Thyroid gland (tissue), 4 donors: Measurements from ENCODE around the gene CRY2. TPM values are rescaled to one million over a fixed set of nuclear protein-coding genes. Genes with fewer than 3 reads are reported as not detected.

Experiments
- DNase-seq, 2 donors: peaks; one replicate each; pipeline ENCODE4 v3.0.0-alpha.2; 2019
- H3K27ac ChIP-seq, 3 donors: fragments of 200-600 bp; sonication (generic); 1 replicate in 2 of 3; 2 replicates in 1 of 3; pipeline ENCODE4 v1.5.1; 2016 to 2019; ENCODE audit warnings: mild to moderate bottlenecking in 1 of 3, moderate library complexity in 1 of 3
- H3K27me3 ChIP-seq: fragments of 200-600 bp; sonication (generic); one replicate; pipeline ENCODE4 v1.5.1; 2019
- H3K36me3 ChIP-seq, 2 donors: fragments of 200-600 bp; sonication (generic); one replicate each; pipeline ENCODE4 v1.5.1; 2016 to 2019
- H3K4me1 ChIP-seq, 2 donors: fragments of 200-600 bp; sonication (generic); one replicate each; pipeline ENCODE4 v1.5.1; 2017 to 2019
- H3K4me3 ChIP-seq, 3 donors: fragments of 200-600 bp; sonication (generic); replicated peaks in 1 of 3; 1 replicate in 2 of 3; 2 replicates in 1 of 3; pipeline ENCODE4 v1.5.1; 2016; ENCODE audit warnings: mild to moderate bottlenecking in 1 of 3
- H3K9me3 ChIP-seq: fragments of 200-600 bp; sonication (generic); one replicate; pipeline ENCODE4 v1.5.1; 2017
- POLR2A ChIP-seq, 2 donors: fragments of 450-650 bp; IDR thresholded peaks; one replicate each; pipeline ENCODE4 v1.6.1; 2017; ENCODE audit warnings: antibody characterized with exemption in 2 of 2, mild to moderate bottlenecking in 2 of 2, moderate library complexity in 1 of 2
- WGBS, 2 donors: methylation state at CpG; one replicate each; pipeline ENCODE4 v1.1.5; 2017; 5-methylcytosine and 5-hydroxymethylcytosine counted together
- intact Hi-C: fragments of 100-400 bp; cut with DNase I; formaldehyde crosslinking; loops from one replicate; pipeline ENCODE4 v1.15.1; 2023
- total RNA-seq, 4 donors: library from RNA; depleted of rRNA; stranded (reverse); fragments of >200 nt; gene quantifications; one replicate each; pipeline ENCODE4 v1.2.3, GENCODE V29; 2016
- TF ChIP-seq, protein P1 (sequence below), 6 experiments: fragments of 200-600 bp in 3 of 6; fragments of 450-650 bp in 3 of 6; sonication (generic) in 3 of 6; IDR thresholded peaks; one replicate each; pipeline ENCODE4 v1.5.1; 2016 to 2019; ENCODE audit warnings: antibody characterized with exemption in 6 of 6, mild to moderate bottlenecking in 2 of 6, inconsistent platforms in 1 of 6, moderate library complexity in 1 of 6

Gene CRY2
- total RNA-seq, 4 donors from 2014 or later: 49.5 to 117 (median 57.8) TPM

DNA sequence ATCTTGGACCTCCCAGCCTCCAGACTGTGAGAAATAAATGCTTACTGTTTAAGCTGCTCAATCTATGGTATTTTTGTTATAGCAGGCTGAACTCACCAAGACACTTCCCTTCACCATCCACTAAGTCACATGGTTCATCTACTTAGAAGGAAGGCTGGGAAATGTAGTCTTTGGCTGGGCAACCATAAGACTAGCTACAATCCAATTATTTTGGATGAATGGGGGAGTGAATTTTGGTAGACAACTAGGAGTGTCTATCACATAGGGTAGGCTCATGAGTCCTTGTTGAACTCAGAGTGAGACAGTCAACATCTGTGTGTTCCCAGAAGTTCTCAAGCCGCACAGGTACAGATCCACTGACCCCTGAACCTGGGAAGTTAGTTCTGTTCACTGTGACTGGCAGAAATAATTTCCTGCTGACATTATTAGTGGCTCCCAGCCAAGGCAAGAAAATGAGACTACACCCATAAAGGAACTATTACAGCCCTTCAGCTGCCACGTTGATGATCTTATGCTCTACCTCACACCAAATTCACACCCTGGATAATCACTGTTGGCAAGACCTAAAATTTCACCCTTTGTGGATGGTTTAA, 45.5 kb upstream of the CRY2 start:
- no peak overlapping the region for H3K4me3 ChIP-seq
- H3K27me3 ChIP-seq: no peaks in the 10 kb centered on the region
- H3K27ac ChIP-seq: no peak overlapping the region
- DNase-seq: no peak
- no peaks in the 10 kb centered on the region for H3K9me3 ChIP-seq
- 79 to 87% methylated on average over 2 of the region's 2 CpGs for WGBS, 2 donors
- no peaks in the 10 kb centered on the region for H3K36me3 ChIP-seq
- intact Hi-C loops: loop anchor here (10.0 kb wide), 1 partner anchor 113 kb away; the partner anchor contains the start of gene PEX16
- H3K4me1 ChIP-seq: peaks cover 14 to 18% of the 10 kb centered on the region in 2 donors
- TF ChIP-seq, protein P1, sequence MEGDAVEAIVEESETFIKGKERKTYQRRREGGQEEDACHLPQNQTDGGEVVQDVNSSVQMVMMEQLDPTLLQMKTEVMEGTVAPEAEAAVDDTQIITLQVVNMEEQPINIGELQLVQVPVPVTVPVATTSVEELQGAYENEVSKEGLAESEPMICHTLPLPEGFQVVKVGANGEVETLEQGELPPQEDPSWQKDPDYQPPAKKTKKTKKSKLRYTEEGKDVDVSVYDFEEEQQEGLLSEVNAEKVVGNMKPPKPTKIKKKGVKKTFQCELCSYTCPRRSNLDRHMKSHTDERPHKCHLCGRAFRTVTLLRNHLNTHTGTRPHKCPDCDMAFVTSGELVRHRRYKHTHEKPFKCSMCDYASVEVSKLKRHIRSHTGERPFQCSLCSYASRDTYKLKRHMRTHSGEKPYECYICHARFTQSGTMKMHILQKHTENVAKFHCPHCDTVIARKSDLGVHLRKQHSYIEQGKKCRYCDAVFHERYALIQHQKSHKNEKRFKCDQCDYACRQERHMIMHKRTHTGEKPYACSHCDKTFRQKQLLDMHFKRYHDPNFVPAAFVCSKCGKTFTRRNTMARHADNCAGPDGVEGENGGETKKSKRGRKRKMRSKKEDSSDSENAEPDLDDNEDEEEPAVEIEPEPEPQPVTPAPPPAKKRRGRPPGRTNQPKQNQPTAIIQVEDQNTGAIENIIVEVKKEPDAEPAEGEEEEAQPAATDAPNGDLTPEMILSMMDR (IDR thresholded peaks at IDR 0.05): no peak
- no peak for TF ChIP-seq POLR2A (IDR thresholded peaks at IDR 0.05)

DNA sequence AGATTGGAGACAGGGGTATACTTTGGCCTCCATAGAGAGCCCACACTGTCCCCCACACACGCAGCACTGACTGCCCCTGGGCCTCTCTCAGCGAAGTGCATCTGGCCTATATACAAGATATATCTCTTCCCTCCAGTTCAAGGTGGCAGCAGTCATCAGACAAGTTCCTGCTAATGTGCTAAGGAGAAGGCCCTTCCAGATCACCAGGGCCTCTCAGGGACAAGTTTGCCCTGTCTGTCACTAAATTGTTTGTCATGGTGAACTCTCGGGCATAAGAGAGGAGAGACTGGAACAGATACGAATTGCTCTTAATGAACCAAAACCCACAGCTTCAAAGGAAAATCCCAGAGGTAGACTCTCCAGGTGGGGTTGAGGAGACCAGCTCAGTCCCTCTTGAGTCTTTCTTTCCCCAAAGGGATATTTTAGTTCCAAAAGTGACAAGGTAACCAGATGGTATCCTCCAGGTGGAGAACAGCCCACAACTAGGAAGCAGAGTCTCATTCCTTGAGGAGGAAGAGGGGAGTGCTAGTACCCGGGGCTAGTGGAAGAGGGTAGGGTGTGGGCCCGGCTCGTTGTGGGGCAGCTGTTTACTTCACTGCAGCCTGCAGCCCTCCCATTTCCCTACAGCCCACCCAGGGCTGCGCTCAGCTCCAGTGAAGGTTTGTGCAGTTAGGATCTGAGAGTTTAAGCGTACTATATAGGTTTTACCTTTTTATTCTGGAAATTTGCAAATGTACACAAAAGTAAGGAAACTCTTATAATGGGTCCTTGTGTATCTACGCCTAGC, 44.6 kb upstream of the CRY2 start:
- no peak for DNase-seq
- no peak for TF ChIP-seq POLR2A (IDR thresholded peaks at IDR 0.05)
- TF ChIP-seq, protein P1 (IDR thresholded peaks at IDR 0.05): no peak
- 98 to 100% methylated on average over 9 to 10 of the region's 10 CpGs for WGBS, 2 donors
- no peaks in the 10 kb centered on the region for H3K9me3 ChIP-seq
- H3K4me1 ChIP-seq: peaks cover 20 to 27% of the 10 kb centered on the region in 2 donors
- H3K27ac ChIP-seq: no peak overlapping the region
- no peaks in the 10 kb centered on the region for H3K36me3 ChIP-seq
- no peaks in the 10 kb centered on the region for H3K27me3 ChIP-seq
- H3K4me3 ChIP-seq: no peak overlapping the region
- intact Hi-C loops: loop anchor here (10.0 kb wide), 1 partner anchor 112 kb away; the partner anchor contains the start of gene PEX16

DNA sequence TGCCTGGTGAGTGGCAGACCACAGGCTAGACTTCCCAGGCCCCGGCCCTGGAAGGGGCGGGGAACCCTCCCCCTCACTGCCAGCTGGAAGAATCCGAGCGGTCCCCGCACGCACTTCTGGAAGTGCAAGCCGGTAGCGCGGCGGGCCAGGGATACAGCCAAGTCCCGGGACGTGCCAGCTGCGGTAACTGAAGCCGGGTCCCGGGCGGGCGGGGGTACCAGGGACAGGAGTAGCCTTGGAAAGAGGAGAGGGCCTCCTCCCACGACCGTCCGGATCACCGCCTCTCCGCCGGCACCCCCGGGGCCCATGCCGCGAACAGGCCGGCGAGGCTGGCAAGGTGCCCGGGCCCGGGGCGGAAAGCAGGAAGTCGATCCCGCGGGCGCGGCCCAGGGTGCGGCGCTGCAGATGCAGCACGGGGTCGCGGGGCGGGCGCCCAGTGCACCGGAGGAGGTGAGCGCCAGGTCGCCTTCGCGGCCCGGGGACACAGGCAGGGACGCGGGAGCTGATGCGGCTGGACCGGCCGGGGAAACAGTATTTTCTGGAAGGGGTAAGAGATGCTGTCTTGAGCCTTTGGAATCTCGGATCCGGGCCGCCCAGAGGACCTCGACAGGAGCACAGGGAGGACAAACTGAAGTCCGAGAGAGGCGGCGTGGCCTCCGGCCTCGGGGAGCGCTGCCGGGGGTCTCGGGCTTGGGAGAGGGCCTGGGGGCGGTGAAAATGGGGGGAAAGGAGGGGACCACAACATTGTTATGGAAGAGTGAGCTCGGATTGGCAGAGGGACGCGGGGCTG, 43.1 kb upstream of the CRY2 start:
- peak; percentile 82 to 83 for DNase-seq
- H3K36me3 ChIP-seq: no peaks in the 10 kb centered on the region
- peaks cover 25 to 35% of the 10 kb centered on the region in 2 donors for H3K4me1 ChIP-seq
- no peaks in the 10 kb centered on the region for H3K27me3 ChIP-seq
- peak overlapping the region; percentile 85 to 92 (median 89) for H3K4me3 ChIP-seq
- H3K27ac ChIP-seq: peak overlapping the region; percentile 67 to 83 (median 79)
- intact Hi-C loops: loop anchor here (10.0 kb wide), 1 partner anchor 111 kb away; the partner anchor contains the start of gene PEX16
- 0 to 1% methylated on average over 16 to 39 of the region's 70 CpGs for WGBS, 2 donors
- peak in 1 of 2 donors; percentile 5 for TF ChIP-seq POLR2A (IDR thresholded peaks at IDR 0.05)
- TF ChIP-seq, protein P1 (IDR thresholded peaks at IDR 0.05): no peak
- no peaks in the 10 kb centered on the region for H3K9me3 ChIP-seq

GRCh38 chr11:45804761-45805304, 42.4 kb upstream of the CRY2 start, which contains the start of gene SLC35C1:
Gene SLC35C1, plus strand, starts transcription at chr11:45805149. Its CDS starts 653 bp downstream, at chr11:45805802.
- no peaks in the 10 kb centered on the region for H3K9me3 ChIP-seq
- H3K4me3 ChIP-seq: peak within 1 kb of the TSS; percentile 85 to 92 (median 89)
- H3K4me1 ChIP-seq: peaks cover 25 to 35% of the 10 kb centered on the region in 2 donors
- 0 to 1% methylated on average over 12 to 20 of the region's 49 CpGs for WGBS, 2 donors
- peak within 1 kb of the TSS; percentile 67 to 83 (median 79) for H3K27ac ChIP-seq
- intact Hi-C loops: loop anchor here (10.0 kb wide), 1 partner anchor 110 kb away; the partner anchor contains the start of gene PEX16
- TF ChIP-seq, protein P1 (IDR thresholded peaks at IDR 0.05): no peak
- peak; percentile 13 to 82 for TF ChIP-seq POLR2A (IDR thresholded peaks at IDR 0.05)
- peak; percentile 97 to 98 for DNase-seq
- no peaks in the 10 kb centered on the region for H3K36me3 ChIP-seq
- H3K27me3 ChIP-seq: no peaks in the 10 kb centered on the region
